ENCODE data around the gene RAB11FIP4.

Gene RAB11FIP4

DNA sequence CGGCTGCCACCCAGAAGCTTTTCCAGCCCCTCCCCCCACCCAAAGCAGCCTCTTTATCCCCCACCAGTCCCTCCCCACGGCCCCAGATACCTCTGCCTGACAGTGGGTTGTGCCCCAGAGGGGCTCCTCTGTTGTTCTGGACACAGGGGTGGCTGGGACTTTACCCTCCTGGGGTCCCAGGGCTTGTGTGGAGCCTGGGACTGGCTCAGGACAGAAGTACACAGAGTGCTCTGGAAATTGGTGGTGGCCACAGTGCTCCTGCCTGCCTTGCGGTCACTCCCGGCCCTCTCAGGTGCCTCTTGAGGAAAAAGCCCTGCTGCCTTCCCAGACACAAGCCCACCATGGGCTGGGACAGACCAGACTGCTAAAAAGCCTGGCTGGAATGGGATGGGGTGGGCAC is 68.2 kb downstream of the RAB11FIP4 start (continued):
- TF ChIP-seq KLF16 (tag by site-specific recombination; IDR thresholded peaks at IDR 0.05) (no peak), ZNF416 (tag by site-specific recombination; IDR thresholded peaks at IDR 0.05) (no peak)

DNA sequence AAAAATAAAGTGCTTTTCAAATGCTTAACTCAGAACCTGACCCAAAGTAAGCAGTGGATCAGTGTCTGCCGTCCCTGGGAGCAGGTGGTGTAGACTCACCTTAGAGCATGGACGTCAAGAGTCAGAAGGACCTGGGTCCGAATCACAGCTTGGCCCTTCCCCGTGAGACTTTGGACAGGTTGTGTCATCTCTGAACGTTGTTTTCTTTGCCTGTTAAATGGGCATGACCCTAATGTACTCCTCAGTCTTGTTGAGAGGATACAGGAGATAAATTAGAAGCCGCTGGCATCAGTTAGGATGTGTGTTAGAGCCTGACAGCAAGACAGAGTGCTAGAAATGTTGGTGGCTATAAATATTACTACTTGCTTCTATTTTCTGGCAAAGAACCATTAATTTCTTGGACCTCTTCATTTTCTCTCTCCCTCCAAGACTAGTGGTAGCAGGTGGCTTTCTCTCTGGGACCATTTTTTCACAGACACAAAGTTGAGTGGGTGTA is 68.8 kb downstream of the RAB11FIP4 start:
- no peak for TF ChIP-seq ZNF391 (tag by site-specific recombination; IDR thresholded peaks at IDR 0.05; ENCODE audit: borderline replicate concordance, low read depth)
- no peak for TF ChIP-seq ZXDB (tag by site-specific recombination; IDR thresholded peaks at IDR 0.05)
- TF ChIP-seq SETDB1 (IDR thresholded peaks at IDR 0.05; ENCODE audit: insufficient read length, low read length): no peak
- no peak for TF ChIP-seq ZNF23 (tag by site-specific recombination; IDR thresholded peaks at IDR 0.05; ENCODE audit: borderline replicate concordance)
- TF ChIP-seq TCF7L2 (IDR thresholded peaks at IDR 0.05; ENCODE audit: borderline replicate concordance, low read depth, low read length): no peak
- TF ChIP-seq, protein P1, sequence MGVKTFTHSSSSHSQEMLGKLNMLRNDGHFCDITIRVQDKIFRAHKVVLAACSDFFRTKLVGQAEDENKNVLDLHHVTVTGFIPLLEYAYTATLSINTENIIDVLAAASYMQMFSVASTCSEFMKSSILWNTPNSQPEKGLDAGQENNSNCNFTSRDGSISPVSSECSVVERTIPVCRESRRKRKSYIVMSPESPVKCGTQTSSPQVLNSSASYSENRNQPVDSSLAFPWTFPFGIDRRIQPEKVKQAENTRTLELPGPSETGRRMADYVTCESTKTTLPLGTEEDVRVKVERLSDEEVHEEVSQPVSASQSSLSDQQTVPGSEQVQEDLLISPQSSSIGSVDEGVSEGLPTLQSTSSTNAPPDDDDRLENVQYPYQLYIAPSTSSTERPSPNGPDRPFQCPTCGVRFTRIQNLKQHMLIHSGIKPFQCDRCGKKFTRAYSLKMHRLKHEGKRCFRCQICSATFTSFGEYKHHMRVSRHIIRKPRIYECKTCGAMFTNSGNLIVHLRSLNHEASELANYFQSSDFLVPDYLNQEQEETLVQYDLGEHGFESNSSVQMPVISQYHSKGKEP (tag by site-specific recombination; IDR thresholded peaks at IDR 0.05): no peak
- no peak for TF ChIP-seq ZNF350 (tag by site-specific recombination; IDR thresholded peaks at IDR 0.05)
- TF ChIP-seq, protein P2, sequence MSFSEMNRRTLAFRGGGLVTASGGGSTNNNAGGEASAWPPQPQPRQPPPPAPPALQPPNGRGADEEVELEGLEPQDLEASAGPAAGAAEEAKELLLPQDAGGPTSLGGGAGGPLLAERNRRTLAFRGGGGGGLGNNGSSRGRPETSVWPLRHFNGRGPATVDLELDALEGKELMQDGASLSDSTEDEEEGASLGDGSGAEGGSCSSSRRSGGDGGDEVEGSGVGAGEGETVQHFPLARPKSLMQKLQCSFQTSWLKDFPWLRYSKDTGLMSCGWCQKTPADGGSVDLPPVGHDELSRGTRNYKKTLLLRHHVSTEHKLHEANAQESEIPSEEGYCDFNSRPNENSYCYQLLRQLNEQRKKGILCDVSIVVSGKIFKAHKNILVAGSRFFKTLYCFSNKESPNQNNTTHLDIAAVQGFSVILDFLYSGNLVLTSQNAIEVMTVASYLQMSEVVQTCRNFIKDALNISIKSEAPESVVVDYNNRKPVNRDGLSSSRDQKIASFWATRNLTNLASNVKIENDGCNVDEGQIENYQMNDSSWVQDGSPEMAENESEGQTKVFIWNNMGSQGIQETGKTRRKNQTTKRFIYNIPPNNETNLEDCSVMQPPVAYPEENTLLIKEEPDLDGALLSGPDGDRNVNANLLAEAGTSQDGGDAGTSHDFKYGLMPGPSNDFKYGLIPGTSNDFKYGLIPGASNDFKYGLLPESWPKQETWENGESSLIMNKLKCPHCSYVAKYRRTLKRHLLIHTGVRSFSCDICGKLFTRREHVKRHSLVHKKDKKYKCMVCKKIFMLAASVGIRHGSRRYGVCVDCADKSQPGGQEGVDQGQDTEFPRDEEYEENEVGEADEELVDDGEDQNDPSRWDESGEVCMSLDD (tag by site-specific recombination; IDR thresholded peaks at IDR 0.05): no peak
- TF ChIP-seq ZSCAN23 (tag by site-specific recombination; IDR thresholded peaks at IDR 0.05): no peak
- no peak for TF ChIP-seq ZNF747 (tag by site-specific recombination; IDR thresholded peaks at IDR 0.05)
- TF ChIP-seq SP3 (tag by site-specific recombination; IDR thresholded peaks at IDR 0.05): no peak
- TF ChIP-seq YY2 (tag by site-specific recombination; IDR thresholded peaks at IDR 0.05): no peak
- TF ChIP-seq MEIS1 (CRISPR knock-in tag; IDR thresholded peaks at IDR 0.05; ENCODE audit: borderline replicate concordance): no peak
- no peak for TF ChIP-seq WT1 (tag by site-specific recombination; IDR thresholded peaks at IDR 0.05)
- TF ChIP-seq, protein P3, sequence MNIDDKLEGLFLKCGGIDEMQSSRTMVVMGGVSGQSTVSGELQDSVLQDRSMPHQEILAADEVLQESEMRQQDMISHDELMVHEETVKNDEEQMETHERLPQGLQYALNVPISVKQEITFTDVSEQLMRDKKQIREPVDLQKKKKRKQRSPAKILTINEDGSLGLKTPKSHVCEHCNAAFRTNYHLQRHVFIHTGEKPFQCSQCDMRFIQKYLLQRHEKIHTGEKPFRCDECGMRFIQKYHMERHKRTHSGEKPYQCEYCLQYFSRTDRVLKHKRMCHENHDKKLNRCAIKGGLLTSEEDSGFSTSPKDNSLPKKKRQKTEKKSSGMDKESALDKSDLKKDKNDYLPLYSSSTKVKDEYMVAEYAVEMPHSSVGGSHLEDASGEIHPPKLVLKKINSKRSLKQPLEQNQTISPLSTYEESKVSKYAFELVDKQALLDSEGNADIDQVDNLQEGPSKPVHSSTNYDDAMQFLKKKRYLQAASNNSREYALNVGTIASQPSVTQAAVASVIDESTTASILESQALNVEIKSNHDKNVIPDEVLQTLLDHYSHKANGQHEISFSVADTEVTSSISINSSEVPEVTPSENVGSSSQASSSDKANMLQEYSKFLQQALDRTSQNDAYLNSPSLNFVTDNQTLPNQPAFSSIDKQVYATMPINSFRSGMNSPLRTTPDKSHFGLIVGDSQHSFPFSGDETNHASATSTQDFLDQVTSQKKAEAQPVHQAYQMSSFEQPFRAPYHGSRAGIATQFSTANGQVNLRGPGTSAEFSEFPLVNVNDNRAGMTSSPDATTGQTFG (tag by site-specific recombination; IDR thresholded peaks at IDR 0.05; ENCODE audit: borderline replicate concordance): no peak
- no peak for TF ChIP-seq ZNF626 (tag by site-specific recombination; IDR thresholded peaks at IDR 0.05)
- no peak for TF ChIP-seq ZNF629 (tag by site-specific recombination; IDR thresholded peaks at IDR 0.05)
- no peak for TF ChIP-seq ZNF138 (tag by site-specific recombination; IDR thresholded peaks at IDR 0.05; ENCODE audit: borderline replicate concordance)
- no peak overlapping the region for H3K27ac ChIP-seq (ENCODE audit: extremely low read depth, low read depth, low read length)
- H3K36me3 ChIP-seq (ENCODE audit: control insufficient read depth in 2 of 2, insufficient read depth in 1 of 2, low read length in 2 of 2): no peaks in the 10 kb centered on the region
- H3K4me3 ChIP-seq (ENCODE audit: low read depth, low read length): no peak overlapping the region
- H3K9me3 ChIP-seq (ENCODE audit: control insufficient read depth, insufficient read depth, low read depth, low read length): no peaks in the 10 kb centered on the region
- CTCF ChIA-PET: no interaction called here
- H3K4me1 ChIP-seq (ENCODE audit: control insufficient read depth, insufficient read depth, low read length): no peaks in the 10 kb centered on the region
- POLR2A ChIA-PET: no interaction called here

Data from HEK293 (cell line).